NCI-H1436 treated with DMSO at 0.1 percent for 48 hours (cell line): ENCODE results near the gene FYB1.

Experiments used
- DNase-seq: peaks from one replicate; lab custom pipeline; 2025; lab: John Stamatoyannopoulos, UW

Gene FYB1

GRCh38 chr5:39080168-39080567 is 139.2 kb downstream of the FYB1 start:
- no peak for DNase-seq

- DNase-seq: no peak
Observed at GRCh38 chr5:39079147-39079546, 140.2 kb downstream of the FYB1 start.

GRCh38 chr5:39076757-39077728 is 142.3 kb downstream of the FYB1 start:
- DNase-seq: no peak

GRCh38 chr5:39076101-39076756 is 143.1 kb downstream of the FYB1 start:
- no peak for DNase-seq

- DNase-seq: peak; percentile 32
Observed at GRCh38 chr5:39074017-39074814, 145.1 kb downstream of the FYB1 start, which contains the start of gene RICTOR. Gene RICTOR, minus strand, starts transcription at chr5:39074399. Its CDS starts 22 bp downstream, at chr5:39074377.

GRCh38 chr5:39073767-39074016 is 145.7 kb downstream of the FYB1 start:
- DNase-seq: no peak

- DNase-seq: no peak
Observed at GRCh38 chr5:39072925-39073766, 146.2 kb downstream of the FYB1 start.

GRCh38 chr5:39068099-39068498 is 151.3 kb downstream of the FYB1 start:
- no peak for DNase-seq

GRCh38 chr5:39064450-39064849 is 154.9 kb downstream of the FYB1 start:
- DNase-seq: no peak

GRCh38 chr5:39063037-39063436 is 156.3 kb downstream of the FYB1 start:
- no peak for DNase-seq

GRCh38 chr5:39062530-39062929 is 156.8 kb downstream of the FYB1 start:
- DNase-seq: no peak

- DNase-seq: no peak
Observed at GRCh38 chr5:39062104-39062503, 157.3 kb downstream of the FYB1 start.

- DNase-seq: no peak
Observed at GRCh38 chr5:39059064-39059463, 160.3 kb downstream of the FYB1 start.

- no peak for DNase-seq
Observed at GRCh38 chr5:39058178-39058921, 161.0 kb downstream of the FYB1 start.

- no peak for DNase-seq
Observed at GRCh38 chr5:39057734-39058133, 161.6 kb downstream of the FYB1 start.

- peak; percentile 14 for DNase-seq
Observed at GRCh38 chr5:39055768-39056398, 163.5 kb downstream of the FYB1 start.
